Measurements from ENCODE around the gene ANKRD18A.

Gene ANKRD18A

DNA sequence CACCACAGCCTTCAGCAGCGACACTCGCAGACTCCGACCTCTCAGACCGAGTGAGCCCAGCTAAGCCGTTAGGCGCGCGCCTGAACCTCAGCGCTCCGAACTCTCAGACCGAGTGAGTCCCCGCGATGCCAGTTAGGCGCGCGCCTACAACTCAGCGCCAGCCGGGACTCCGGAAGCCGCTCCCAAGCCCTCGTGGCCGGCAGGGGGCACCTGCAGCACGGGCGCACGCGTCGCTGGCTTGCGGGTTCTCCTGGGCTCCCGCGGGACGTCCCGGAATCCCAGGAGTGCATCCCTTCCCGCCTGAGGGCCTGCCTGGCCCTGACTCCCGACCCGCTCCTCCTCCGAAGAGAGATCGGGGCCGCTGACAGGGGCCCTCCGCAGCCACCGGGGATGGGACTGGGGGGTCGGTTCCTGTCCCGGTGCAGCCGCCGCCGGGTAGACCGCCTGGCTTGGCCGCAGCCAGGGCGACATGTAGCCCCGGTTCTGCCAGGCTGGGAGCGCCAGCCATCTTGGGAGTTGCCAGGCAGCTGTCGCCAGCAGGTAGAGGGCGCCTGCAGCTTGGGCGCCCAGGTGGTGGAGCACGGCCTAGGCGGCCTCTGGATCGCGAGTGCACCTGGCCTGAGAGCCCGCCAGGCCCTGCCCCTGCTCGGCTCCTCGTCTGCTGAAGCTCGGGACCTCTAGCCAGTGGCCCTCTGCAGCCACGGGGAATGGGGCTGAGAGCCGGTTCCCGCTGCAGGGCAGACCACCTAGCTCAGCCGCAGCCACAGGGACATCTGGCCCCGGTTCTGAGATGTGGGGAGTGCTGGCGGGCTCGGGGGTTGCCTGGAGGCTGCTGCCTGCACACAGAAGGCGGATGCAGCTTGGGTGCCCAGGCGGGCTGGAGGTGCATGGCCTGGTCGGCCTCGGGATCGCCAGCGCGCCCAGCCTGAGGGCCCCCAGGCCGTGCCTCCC is at the start of gene ANKRD18A:
TSS of gene ANKRD18A (minus strand) at position 114 of the 951 bp plus-strand sequence. CDS start 311 bp downstream, outside the sequence.
- DNase-seq, result peak; percentile 40

DNA sequence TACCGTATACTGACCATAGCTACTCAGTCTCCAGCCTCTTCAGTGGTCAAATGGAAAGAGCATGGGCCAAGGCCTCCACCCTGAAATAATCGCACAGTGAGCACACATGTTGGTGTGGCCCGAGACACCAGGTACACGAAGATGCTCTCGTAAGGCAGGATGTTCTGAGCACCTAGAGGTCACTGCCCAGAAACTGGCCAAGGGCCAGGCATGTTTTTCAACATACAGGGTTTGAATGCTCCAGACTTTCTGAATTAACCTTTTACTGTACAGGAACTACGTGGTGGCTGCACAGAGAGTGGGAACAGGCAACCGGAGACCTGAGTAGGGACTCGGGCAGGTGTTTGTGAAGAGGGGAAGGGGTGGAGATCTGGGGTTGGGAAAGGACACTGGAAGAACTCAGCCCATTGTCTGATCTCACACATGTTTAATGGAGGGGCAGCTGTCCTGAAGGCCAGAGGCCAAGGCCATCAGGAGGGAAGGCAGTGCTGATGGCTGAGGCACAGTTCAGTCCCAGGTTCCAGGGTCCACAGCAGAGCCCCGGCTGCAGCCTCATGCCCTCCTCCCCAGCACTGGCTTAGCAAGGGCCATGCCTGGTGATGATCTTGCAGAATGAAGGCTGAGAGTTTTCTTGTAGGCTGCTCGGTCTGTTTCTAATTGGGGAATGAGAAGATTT is 48.5 kb upstream of the ANKRD18A start:
- no peak for DNase-seq

DNA sequence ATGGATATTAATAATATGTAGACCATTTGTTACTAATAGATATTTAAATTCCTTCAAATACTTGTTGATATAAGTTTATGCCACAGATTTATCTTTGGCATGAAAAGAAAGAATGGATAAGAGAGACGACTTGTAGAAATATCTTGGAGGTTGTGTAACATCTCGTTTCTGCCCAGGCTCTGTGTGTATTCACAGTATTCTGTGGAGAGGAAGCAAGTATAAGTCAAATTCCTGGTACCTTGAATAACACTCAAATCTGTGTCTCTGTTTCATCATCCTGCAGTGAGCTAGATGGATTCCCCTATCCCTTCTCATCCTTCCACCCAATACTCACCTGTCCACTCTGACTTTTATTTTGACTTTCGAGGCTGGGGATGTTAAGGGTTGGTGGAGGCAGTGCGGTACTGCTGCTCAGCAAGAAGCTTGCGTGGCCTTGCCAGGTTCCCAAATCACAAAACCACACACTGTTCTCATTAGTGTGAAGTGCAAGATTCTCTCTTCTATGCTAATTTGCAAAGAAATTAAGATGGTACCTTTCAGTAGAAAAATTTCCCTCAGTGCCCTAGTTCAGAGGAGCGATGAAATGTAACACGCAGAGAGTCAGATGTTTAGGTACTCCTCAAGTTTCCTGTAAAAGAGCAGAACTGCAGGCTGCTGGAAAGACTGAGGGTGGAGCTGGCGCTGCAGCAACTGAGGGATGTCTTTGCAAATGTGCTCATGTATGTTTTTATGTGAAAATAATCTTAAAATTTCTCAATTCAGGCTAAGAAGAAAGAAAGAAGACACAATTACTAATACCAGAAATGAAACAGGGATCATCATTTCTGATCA is 42.6 kb upstream of the ANKRD18A start:
- no peak for DNase-seq

DNA sequence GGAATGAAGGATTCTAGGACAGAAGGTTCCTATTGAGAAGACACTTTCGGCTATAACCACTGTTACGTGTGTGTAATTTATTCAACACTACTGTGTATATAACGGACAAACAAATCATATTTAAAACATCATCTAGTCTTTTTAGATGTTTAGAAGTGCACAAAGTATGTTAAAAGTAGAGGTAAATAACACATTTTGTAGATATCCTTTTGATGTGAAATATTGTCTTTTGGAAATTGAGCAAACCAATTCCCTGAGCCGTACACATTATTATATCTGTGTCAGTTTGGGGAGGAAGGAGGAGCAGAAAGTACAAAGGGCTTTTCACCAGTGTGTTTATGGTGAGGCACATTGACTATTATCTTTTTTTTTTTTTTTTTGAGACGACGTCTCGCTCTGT is 39.1 kb upstream of the ANKRD18A start:
- no peak for DNase-seq

DNA sequence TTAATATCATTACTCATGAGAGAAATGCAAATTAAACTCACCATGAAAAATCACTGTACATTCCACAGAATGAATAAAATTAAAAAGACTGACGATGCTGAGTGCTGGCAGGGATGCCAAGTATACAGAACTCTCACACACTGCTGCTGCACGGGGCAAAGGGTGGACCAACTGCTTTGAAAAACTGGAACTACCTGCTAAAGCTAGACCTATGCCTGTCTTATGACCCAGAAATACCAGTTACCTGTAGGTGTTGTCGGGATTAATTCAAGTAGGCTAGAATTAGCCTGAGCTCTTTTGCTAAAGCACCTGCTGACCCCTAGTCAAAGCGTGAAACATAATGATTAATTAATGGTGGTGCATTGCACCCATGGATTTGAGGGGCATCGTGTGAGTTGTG is 36.5 kb upstream of the ANKRD18A start:
- no peak for DNase-seq

DNA sequence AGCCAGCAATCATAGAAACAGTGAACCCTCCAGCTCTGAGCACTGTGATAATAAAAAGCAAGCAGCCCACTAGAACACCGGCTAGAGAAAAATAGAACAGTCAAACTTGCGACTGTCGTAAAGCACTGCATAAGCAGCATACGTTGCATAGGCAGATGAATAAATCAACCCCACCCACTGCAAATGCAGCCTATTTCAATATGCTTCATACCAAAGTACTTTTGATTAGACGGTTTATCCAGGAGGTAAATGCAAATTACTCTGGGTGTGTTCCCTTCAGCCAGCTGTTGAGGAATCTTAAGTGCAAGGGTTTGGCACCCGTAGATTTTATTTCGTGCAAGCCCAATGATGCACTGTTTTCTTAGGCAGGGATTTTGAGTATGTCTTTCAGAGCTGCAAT is 32.1 kb upstream of the ANKRD18A start:
- no peak for DNase-seq

DNA sequence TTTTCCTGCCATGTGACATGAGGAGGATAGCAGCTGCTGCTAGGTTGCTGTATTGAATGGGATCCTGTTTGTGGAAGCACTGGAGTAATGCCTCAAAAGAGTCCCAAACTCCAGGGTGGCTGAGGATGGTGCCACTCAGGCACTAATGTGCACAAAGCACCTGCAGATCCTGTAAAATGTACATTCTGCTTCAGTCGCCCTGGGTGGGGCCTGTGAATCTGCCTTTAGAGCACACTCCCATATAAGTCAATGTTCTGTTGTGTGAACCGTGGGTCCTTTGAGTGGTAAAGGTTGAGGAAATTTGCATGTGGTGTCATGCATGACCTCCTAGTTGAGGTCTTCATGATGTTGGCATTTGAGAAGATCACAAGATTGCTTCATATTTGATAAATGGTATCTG is 31.6 kb upstream of the ANKRD18A start:
- DNase-seq, result no peak

DNA sequence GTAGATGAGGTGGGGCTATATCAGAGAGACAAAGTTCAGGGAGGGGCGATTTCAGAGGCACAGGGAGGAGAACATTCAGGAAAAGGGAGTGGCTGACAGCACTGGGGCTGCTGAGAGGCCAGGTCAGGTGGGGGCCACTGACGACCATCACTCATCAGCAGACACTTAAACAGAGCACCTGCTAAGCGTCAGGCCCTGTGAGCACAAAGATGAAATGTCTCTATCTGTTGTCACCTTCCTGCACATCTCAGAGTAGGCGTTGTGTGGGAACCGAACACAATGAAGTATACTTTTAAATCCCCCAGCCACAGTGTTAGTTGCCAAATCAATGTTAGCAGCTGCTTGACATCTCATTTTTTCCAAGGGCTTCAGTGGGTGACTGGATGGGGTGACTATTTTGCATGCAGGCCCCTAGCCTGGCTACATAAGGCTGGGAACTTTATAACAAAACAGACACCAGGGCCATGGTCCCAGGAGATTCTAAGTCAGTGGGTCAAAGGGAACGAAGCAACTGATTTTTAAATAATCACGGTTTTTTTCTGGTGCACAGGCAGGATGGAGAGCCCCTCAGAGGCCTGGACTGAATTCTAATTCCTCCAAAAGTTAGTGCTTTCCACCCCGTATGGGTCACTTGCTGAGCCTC is 31.1 kb upstream of the ANKRD18A start:
- DNase-seq, result no peak

DNA sequence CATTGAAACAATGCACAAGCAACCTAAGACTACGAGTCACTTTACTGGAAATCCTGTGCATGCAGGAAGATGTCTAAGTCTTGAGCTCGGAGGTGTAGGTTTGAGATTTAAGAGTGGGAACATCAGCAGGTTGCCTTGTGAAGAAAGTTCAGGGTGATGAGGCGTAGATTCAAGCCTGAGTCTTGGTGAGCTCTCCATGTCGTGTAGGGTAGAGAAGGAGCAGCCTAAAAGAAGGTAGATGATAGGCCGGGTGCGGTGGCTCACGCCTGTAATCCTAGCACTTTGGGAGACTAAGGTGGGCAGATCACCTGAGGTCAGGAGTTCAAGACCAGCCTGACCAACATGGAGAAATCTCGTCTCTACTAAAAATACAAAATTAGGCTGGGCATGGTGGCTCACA is 30.2 kb upstream of the ANKRD18A start:
- DNase-seq, result no peak

DNA sequence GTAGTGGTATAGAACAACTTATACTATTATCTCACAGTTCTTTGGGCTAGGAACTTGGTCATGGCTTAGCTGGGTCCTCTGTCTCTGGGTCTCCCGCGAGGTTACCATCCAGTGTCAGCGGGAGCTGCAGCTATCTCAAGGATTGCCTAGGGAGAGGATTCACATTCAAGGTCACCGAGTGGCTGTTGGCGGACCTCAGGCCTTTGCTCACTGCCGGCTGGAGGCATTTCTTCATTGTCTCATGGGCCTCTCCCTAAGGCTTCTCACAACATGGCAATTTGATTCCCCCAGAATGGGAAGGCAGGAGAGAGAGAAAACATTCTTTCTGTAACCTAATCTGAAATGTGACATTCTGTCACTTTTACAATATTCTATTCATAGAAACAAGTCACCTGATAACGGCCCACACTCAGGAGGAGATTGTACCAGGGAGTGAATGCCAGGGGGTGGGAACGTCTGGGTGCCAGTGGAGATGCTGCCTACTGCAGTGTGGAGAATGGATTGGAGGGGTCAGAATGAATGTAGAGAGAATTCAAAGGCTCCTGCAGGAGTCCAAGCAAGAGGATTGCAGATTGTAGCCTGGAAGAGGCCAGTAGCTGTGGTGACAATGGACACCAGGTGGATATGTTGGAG is 29.5 kb upstream of the ANKRD18A start:
- DNase-seq, result no peak

DNA sequence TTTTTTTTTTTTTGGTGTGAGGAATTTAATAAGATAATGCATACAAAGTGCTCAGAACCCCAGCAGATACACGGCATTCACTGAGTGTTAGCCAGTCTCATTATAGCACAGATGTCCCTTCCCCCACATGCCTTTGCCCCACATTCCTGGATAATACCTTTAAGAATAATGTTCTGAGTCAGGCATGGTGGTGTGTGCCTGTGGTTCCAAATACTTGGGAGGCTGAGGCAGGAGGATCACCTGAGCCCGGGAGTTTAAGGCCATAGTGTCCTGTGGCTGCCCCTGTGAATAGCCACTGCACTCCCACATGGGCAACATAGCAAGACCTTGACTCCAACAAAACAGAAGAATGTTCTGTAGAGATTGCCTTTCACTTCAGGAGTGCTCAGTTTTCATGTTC is 24.2 kb upstream of the ANKRD18A start:
- DNase-seq, result no peak

DNA sequence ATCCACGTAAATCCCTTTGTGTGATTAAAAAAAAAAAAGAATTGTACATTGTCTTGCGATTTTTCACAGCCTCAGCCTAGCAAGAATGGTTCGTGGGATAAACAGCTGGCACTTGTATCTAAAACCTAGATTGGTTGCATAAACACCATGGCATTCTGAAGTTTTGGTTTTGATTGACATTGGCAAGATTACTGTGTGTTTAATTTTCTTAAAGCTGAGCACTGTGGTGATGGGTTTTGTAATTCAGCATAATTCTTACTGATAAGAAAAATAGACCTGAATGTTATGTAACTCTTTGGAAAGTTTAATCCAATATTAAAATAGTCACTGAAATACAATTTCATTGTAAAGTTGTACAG is 23.4 kb upstream of the ANKRD18A start:
- DNase-seq, result no peak

DNA sequence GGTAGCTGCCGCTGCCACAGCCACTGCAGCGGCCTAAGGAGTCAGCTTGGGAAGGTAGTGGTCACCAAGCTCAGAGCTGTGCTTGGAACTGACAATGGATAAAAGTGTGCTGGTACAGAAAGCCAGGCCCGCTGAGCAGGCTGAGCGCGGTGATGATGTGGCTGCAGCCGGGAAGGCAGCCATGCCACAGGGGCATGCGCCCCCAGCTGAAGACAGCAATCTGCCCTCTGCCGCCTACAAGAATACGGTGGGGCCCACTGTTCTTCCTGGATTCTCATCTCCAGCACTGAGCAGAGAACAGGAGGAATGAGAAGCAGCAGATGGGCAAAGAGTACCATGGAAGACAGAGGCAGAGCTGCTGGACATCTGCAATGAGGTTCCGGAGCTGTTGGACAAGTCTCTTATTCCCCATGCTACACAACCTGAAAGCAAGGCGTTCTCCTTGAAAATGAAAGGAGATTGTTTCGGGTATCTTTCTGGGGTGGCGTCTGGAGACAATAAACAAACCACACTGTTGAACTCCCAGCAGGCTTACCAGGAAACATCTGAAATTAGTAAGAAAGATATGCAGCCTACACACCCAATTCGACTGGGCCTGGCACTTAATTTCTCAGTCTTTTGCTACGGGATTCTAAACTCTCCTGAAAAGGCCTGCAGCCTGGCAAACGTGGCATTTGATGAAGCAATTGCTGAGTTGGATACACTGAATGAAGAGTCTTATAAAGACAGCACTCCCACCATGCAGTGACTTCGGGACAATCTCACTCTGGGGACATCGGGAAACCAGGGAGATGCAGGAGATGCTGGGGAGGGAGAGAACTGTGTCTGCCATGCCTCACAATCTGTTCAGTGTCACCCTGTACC is 22.8 kb upstream of the ANKRD18A start:
- no peak for DNase-seq

DNA sequence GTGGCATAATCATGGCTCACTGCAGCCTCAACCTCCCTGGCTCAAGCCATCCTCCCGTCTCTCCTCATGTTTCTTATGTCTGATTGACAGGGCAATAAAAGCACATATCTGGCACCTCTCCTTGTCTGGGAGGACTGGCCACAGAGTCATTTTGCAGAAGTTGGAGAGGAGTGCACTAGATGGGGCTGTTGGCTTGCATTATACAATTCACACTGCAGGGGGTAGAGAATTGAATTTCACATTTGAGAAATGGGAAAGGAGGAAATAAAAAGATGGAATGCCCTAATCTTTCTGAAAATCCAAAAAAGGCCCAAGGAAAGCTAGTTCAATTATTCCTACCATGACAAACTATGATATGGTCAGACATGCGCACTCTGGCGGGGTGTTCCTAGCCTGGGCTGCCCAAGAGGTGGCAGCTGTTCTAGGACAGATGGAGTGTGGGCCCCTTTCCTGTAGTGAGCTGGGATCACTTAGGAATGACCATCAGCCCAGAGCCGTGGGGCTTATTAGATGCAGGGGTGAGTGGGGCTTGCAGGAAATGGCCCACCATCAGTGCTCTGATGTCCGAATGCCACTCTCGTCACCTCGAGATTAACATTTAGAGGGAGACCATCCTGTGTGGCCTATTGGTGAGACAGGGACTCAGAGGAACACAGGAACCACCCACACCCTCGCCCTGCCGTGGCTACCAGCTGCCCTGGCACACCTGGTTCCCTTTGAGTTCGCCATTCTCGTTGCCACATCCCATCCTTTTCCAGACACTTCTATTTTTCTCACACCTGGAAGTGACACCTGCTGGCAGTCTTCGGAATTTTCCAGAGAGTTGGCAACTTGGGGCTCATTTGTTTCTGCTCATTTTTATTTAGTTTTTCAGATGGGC is 21.8 kb upstream of the ANKRD18A start:
- no peak for DNase-seq

DNA sequence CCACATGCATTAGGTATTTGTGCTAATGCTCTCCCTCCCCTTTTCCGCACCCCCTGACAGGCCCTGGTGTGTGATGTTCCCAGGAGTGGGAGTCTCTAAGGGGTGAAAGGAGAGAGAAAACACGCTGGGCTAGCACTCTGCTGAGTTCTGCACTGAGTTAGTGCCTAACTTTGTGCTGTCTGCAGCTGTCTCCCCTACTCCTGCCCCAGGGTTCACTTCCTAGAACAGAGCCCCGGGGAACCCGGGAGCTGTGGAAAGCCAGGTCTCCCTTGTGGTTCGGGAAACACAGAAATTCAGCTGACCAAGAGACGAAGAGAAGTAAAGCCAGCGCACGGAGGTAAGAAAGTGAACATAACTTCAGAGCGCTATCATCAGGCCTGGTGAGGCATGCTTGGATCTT is 20.7 kb upstream of the ANKRD18A start:
- DNase-seq, result no peak

DNA sequence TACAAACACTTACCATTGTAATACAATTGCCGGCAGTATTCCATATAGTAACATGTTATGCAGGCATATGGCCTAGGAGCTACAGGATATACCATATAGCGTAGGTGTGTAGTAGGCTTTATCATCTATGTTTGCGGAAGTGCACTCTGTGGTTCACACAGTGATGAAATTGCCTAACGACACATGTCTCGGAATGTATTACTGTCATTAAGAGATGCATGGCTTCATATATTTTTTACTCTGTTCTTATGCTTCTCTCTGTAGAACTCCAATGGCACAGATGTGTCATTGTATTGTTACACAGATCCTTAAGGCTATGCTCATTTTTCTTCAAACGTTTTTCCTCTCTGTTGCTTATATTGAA is 19.2 kb upstream of the ANKRD18A start:
- no peak for DNase-seq

DNA sequence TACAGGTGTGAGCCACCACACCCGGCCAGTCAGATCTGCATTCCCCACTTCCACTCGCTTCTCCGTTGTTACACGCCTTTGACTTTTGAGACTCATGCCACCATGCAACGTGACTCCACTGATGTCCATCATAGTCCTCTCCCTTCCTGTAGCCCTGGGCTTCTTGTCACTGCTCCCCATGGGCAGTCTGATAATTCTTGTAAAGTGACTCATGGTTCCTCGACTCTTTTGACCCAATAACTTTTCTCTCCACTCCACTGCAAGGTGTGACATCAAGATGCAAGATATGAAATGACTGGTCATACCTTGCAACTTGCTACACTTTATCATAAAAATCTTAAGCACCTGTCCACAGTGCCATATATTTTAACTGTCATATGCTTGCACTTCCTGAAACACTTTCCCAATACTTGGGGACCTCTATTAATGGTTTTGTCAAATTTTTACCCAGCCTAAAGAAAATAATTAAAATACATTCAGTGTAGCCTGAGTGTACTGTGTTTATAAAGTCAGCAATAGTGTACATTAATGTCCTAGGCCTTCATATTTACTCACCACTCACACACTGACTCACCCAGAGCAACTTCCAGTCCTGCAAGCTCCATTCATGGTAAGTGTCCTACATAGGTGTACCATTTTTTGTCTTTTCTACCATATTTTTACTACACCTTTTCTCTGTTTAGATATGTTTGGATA is 18.6 kb upstream of the ANKRD18A start:
- no peak for DNase-seq

DNA sequence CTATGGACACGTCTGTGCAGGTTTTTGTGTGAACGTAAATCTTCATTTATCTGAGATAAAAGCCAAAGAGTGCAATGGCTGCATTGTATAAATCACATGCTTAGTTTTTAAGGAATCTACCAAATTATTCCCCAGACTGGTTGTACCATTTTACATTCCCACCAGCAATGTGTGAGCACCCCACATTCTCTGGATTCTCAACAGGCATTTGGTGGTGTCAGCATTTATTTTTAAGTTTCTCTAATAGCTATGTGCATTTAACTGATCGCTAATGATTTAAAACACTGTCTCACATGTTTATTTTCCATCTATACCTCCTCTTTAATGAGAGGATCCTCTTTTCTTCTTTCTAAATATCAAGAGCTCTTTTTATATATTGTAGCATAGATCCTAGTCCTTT is 13.9 kb upstream of the ANKRD18A start:
- DNase-seq, result no peak

DNA sequence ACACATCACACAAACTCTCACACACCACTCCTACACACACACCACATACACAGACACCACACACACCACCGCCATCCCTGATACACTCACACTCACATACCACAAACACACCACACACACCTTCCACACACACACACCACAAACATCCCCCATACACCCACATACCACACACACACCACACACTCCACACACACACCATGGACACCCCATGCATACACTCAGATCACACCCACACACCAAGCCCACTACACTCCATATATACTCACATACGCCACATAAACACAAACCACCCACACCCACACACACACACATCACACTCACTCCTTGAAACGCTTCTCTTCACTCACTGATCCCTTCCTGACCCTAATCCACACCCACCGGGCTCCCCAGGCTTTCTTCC is 9.1 kb upstream of the ANKRD18A start:
- no peak for DNase-seq

DNA sequence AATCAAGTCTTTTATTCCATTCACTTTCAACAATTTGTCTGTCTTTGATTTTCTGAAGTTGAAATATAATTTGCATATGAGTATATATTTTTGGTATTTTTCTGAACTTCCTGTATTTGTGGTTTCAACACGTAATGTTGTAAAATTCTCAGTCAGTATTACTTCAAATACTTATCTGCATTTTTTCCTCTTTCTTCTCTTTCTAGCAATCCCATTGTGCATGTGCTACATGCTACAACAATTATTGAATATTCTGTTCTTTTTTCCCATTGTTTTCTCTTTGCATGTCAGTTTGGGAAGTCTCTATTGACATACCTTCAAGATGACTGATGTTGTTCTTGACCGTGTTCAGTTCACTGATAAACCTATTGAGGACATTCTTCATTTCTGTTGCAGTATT is 5.6 kb upstream of the ANKRD18A start:
- DNase-seq, result no peak

Measured in NCI-H524 treated with DMSO at 0.1 percent for 48 hours (cell line).